Neuron (in vitro differentiated cells): ENCODE data around the gene RAB3GAP2.
"Not testable (repeated sequence)": the region's sequence is repeated elsewhere in the genome, so short reads cannot be mapped to it uniquely, and the experiment has no call there.

ENCODE experiments used
- H2AFZ ChIP-seq: one replicate; pipeline ENCODE4 v1.6.1; 2013; ENCODE audit warnings: low read depth, mild to moderate bottlenecking, inconsistent platforms, low read length, moderate library complexity
- H3K27me3 ChIP-seq: one replicate; pipeline ENCODE4 v1.6.1; 2013; ENCODE audit warnings: low read length; ENCODE audit not compliant: insufficient read depth
- H3K36me3 ChIP-seq: one replicate; pipeline ENCODE4 v1.6.1; 2013; ENCODE audit warnings: low read length; ENCODE audit not compliant: insufficient read depth
- H3K4me1 ChIP-seq: one replicate; pipeline ENCODE4 v1.6.1; 2013; ENCODE audit warnings: low read length; ENCODE audit not compliant: insufficient read depth
- H3K4me3 ChIP-seq: 2 replicates; pipeline ENCODE4 v1.5.1; 2013; ENCODE audit warnings: mild to moderate bottlenecking, low read length, moderate library complexity
- H3K9me3 ChIP-seq: one replicate; pipeline ENCODE4 v1.6.1; 2013; ENCODE audit warnings: low read length

The RAB3GAP2 gene

DNA sequence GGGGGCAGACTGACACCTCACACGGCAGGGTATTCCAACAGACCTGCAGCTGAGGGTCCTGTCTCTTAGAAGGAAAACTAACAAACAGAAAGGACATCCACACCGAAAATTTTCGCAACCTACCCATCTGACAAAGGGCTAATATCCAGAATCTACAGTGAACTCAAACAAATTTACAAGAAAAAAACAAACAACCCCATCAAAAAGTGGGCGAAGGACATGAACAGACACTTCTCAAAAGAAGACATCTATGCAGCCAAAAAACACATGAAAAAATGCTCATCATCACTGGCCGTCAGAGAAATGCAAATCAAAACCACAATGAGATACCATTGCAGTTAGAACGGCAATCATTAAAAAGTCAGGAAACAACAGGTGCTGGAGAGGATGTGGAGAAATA lies 26.4 kb downstream of the RAB3GAP2 start:
- peaks cover 26% of the 10 kb centered on the region for H3K9me3 ChIP-seq
- not testable (repeated sequence) for H3K36me3 ChIP-seq, H2AFZ ChIP-seq

GRCh38 chr1:220243947-220244346 lies 28.3 kb downstream of the RAB3GAP2 start:
- no peak overlapping the region for H3K4me3 ChIP-seq
- no peaks in the 10 kb centered on the region for H3K27me3 ChIP-seq
- no peak overlapping the region for H2AFZ ChIP-seq
- H3K4me1 ChIP-seq = no peaks in the 10 kb centered on the region
- no peaks in the 10 kb centered on the region for H3K36me3 ChIP-seq
- peaks cover 12% of the 10 kb centered on the region for H3K9me3 ChIP-seq

More for the DNA sequence above, 26.4 kb downstream of the RAB3GAP2 start:
- H3K27me3 ChIP-seq, H3K4me3 ChIP-seq, H3K4me1 ChIP-seq: not testable (repeated sequence)

- Histone ChIP-seq H3K27me3 (no peaks in the 10 kb centered on the region), H3K4me3 (no peak overlapping the region), H3K9me3 (peaks cover 3% of the 10 kb centered on the region), H3K4me1 (no peaks in the 10 kb centered on the region), H2AFZ (no peak overlapping the region), H3K36me3 (no peaks in the 10 kb centered on the region)
Measured at GRCh38 chr1:220241072-220241663, 31.1 kb downstream of the RAB3GAP2 start.

DNA sequence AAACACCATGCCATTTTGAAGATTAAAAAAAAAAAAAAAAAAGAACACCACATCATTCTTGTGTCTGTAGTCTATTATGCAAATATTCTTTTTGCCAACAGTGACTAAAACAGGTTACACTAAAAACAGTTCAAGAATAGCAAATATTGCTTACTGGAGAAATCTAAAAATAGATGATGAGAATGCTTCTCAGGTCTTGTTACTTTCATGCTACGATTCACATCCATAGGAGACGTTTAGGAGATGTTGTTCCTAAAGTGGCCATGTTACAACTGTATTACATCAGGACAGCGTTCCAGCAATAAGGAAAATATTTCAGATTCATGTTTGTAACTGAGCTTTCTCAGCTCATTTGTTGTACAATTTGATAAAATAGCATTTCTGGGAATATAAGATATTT lies 32.3 kb downstream of the RAB3GAP2 start:
- Histone ChIP-seq H3K9me3 (peaks cover 3% of the 10 kb centered on the region), H3K4me1 (no peaks in the 10 kb centered on the region), H3K4me3 (no peak overlapping the region)

GRCh38 chr1:220239213-220239612 lies 33.0 kb downstream of the RAB3GAP2 start:
- no peaks in the 10 kb centered on the region for H3K27me3 ChIP-seq
- no peak overlapping the region for H3K4me3 ChIP-seq
- no peaks in the 10 kb centered on the region for H3K36me3 ChIP-seq
- H3K9me3 ChIP-seq = peaks cover 3% of the 10 kb centered on the region
- H3K4me1 ChIP-seq = no peaks in the 10 kb centered on the region
- H2AFZ ChIP-seq = no peak overlapping the region

More for the DNA sequence above, 32.3 kb downstream of the RAB3GAP2 start:
- Histone ChIP-seq H3K27me3 (no peaks in the 10 kb centered on the region), H3K36me3 (no peaks in the 10 kb centered on the region), H2AFZ (no peak overlapping the region)

GRCh38 chr1:220236278-220236677 lies 36.0 kb downstream of the RAB3GAP2 start:
- not testable (repeated sequence) for H3K36me3 ChIP-seq, H3K4me3 ChIP-seq, H3K9me3 ChIP-seq, H3K27me3 ChIP-seq, H3K4me1 ChIP-seq, H2AFZ ChIP-seq

- Histone ChIP-seq H3K4me1 (no peaks in the 10 kb centered on the region), H3K9me3 (no peaks in the 10 kb centered on the region), H3K4me3 (no peak overlapping the region), H3K27me3 (no peaks in the 10 kb centered on the region), H3K36me3 (peaks cover 14% of the 10 kb centered on the region), H2AFZ (no peak overlapping the region)
Measured at GRCh38 chr1:220235462-220235861, 36.8 kb downstream of the RAB3GAP2 start.

DNA sequence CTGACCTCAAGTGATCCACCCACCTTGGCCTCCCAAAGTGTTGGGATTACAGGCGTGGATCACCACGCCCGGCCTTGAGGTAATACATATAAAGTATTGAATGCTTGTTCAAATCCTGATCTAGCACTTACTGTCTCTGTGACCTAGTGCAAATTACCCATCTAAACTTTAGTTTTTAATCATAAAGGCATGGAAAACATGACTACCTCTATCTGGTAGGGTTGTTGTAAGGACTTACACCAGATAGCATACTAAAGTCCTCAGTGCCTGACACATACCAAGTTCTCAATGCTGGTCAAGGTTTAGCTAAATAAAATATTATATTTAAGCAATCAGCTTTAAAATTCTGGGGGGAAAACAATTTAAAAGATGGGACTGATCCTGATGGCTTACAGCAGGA lies 38.3 kb downstream of the RAB3GAP2 start:
- no peaks in the 10 kb centered on the region for H3K4me1 ChIP-seq
- no peaks in the 10 kb centered on the region for H3K27me3 ChIP-seq
- H3K9me3 ChIP-seq = no peaks in the 10 kb centered on the region
- H3K36me3 ChIP-seq = peaks cover 18% of the 10 kb centered on the region
- no peak overlapping the region for H3K4me3 ChIP-seq
- H2AFZ ChIP-seq = no peak overlapping the region

GRCh38 chr1:220229771-220230170 lies 42.5 kb downstream of the RAB3GAP2 start:
- peaks cover 18% of the 10 kb centered on the region for H3K36me3 ChIP-seq
- H3K4me3 ChIP-seq = no peak overlapping the region
- H3K27me3 ChIP-seq = no peaks in the 10 kb centered on the region
- H3K9me3 ChIP-seq = no peaks in the 10 kb centered on the region
- H2AFZ ChIP-seq = no peak overlapping the region
- H3K4me1 ChIP-seq = no peaks in the 10 kb centered on the region

- no peak overlapping the region for H3K4me3 ChIP-seq
Measured at GRCh38 chr1:220227393-220227792, 44.9 kb downstream of the RAB3GAP2 start.

DNA sequence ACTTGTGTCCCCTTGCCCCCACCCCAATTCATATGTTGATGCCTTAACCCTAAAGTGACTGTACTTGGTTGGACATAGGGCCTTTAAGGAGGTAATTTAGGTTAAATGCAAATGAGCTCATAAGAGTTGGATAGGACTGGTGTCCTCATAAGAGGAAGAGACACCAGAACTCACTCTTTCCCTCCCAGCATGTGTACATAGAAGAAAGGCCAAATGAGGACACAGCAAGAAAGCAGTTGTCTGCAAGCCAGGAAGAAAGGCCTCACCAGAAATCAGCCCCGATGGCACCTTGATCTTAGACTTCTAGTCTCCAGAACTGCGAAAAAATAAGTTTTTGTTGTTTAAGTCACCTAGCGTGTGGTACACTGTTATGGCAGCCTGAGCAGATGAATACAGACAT lies 45.5 kb downstream of the RAB3GAP2 start:
- Histone ChIP-seq H3K9me3 (no peaks in the 10 kb centered on the region), H3K27me3 (no peaks in the 10 kb centered on the region), H3K4me3 (no peak overlapping the region), H3K36me3 (peaks cover 11% of the 10 kb centered on the region), H3K4me1 (no peaks in the 10 kb centered on the region), H2AFZ (no peak overlapping the region)

More at GRCh38 chr1:220227393-220227792, 44.9 kb downstream of the RAB3GAP2 start:
- Histone ChIP-seq H3K27me3 (no peaks in the 10 kb centered on the region), H3K9me3 (no peaks in the 10 kb centered on the region), H3K36me3 (peaks cover 16% of the 10 kb centered on the region), H2AFZ (no peak overlapping the region), H3K4me1 (no peaks in the 10 kb centered on the region)

- H3K27me3 ChIP-seq = no peaks in the 10 kb centered on the region
- peaks cover 6% of the 10 kb centered on the region for H3K36me3 ChIP-seq
- no peak overlapping the region for H2AFZ ChIP-seq
- H3K4me1 ChIP-seq = no peaks in the 10 kb centered on the region
- no peaks in the 10 kb centered on the region for H3K9me3 ChIP-seq
- no peak overlapping the region for H3K4me3 ChIP-seq
Measured at GRCh38 chr1:220225957-220226356, 46.3 kb downstream of the RAB3GAP2 start.

DNA sequence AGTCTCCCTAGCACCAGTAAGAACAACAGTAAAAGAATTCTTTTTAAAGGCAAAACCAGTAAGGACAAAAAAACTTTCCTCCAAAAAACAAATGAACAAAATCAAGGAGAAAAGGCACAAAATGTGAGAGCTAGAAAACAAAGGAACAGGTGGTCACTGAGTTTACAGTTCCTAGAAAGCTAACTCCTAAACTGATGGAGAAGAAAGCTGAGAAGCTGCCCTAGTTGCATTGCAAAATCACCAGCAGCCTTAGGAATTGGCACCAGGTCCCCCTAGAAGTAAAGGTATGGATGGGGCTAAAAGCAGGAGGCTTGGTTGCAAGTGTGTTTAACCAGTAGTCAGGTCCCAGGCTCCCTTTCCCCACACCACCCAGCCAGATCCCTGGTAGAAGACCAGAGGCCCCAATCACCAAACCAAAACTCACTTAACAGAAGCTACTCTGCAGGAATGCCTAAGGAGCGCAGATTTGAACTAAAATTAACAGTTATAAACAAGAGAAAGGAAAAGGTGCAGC lies 47.6 kb downstream of the RAB3GAP2 start:
- no peaks in the 10 kb centered on the region for H3K36me3 ChIP-seq
- H3K4me1 ChIP-seq = no peaks in the 10 kb centered on the region
- no peak overlapping the region for H2AFZ ChIP-seq
- H3K9me3 ChIP-seq = no peaks in the 10 kb centered on the region
- H3K27me3 ChIP-seq = no peaks in the 10 kb centered on the region
- H3K4me3 ChIP-seq = no peak overlapping the region

DNA sequence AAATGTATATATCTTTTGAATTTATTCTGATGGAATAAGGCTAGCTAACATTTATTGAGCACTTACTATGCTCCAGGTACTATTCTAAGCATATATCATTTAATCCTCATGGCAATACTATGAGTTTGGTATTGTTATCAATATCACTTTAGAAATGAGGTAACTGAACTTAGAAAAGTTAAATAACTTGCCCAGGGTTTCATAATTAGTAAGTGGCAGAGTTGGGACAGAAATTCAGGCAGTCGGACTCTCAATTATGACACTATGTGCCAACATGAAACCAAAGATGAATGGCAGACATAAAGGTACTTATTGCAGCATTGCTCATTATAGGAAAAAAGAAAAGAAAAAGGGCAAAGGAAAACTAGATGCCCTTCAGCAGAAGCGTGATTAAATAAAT lies 48.2 kb downstream of the RAB3GAP2 start:
- no peak overlapping the region for H3K4me3 ChIP-seq
- H2AFZ ChIP-seq = no peak overlapping the region
- no peaks in the 10 kb centered on the region for H3K27me3 ChIP-seq
- no peaks in the 10 kb centered on the region for H3K9me3 ChIP-seq
- peaks cover 4% of the 10 kb centered on the region for H3K4me1 ChIP-seq
- no peaks in the 10 kb centered on the region for H3K36me3 ChIP-seq
